HEK293T (cell line): Measurements from ENCODE around the gene CTDSPL.

Source experiments
- CTCF ChIA-PET: fragments of 350-600 bp; formaldehyde crosslinking; extraction: SDS; loops from one replicate; lab custom pipeline; 2021; ENCODE audit warnings: antibody characterized with exemption, inconsistent platforms; lab: Yijun Ruan, JAX
- POLR2A ChIA-PET: fragments of 350-600 bp; formaldehyde crosslinking; extraction: SDS; loops from one replicate; lab custom pipeline; 2020; ENCODE audit warnings: antibody characterized with exemption, inconsistent platforms; lab: Yijun Ruan, JAX
- DNase-seq: peaks from one replicate; pipeline ENCODE4 v3.0.0; 2012; ENCODE audit warnings: mixed read lengths; ENCODE audit errors: extremely low spot score
- ARNT ChIP-seq: fragments of 450-650 bp; IDR thresholded peaks from 2 replicates; pipeline ENCODE4 v1.6.1; 2017; ENCODE audit warnings: mild to moderate bottlenecking
- BHLHE40 ChIP-seq: fragments of 450-650 bp; IDR thresholded peaks from 2 replicates; pipeline ENCODE4 v1.6.1; 2016; ENCODE audit warnings: mild to moderate bottlenecking, moderate library complexity, borderline replicate concordance
- CTBP1 ChIP-seq: fragments of 450-650 bp; IDR thresholded peaks from 2 replicates; pipeline ENCODE4 v1.6.1; 2016; ENCODE audit warnings: borderline replicate concordance
- ELF4 ChIP-seq: fragments of 450-650 bp; IDR thresholded peaks from 2 replicates; pipeline ENCODE4 v1.6.1; 2017; ENCODE audit warnings: antibody characterized with exemption
- FOXA1 ChIP-seq: fragments of 450-650 bp; IDR thresholded peaks from 2 replicates; pipeline ENCODE4 v1.6.1; 2016; ENCODE audit warnings: mild to moderate bottlenecking
- FOXK2 ChIP-seq: fragments of 450-650 bp; IDR thresholded peaks from 2 replicates; pipeline ENCODE4 v1.6.1; 2016; ENCODE audit warnings: mild to moderate bottlenecking
- FOXM1 ChIP-seq: fragments of 450-650 bp; IDR thresholded peaks from 2 replicates; pipeline ENCODE4 v1.6.1; 2017; ENCODE audit warnings: mild to moderate bottlenecking, borderline replicate concordance
- HDGF ChIP-seq: fragments of 450-650 bp; IDR thresholded peaks from 2 replicates; pipeline ENCODE4 v1.6.1; 2017; ENCODE audit warnings: antibody characterized with exemption, borderline replicate concordance
- L3MBTL2 ChIP-seq: fragments of 450-650 bp; conservative IDR thresholded peaks from 2 replicates; pipeline ENCODE4 v1.6.1; 2016; ENCODE audit warnings: mild to moderate bottlenecking
- LEF1 ChIP-seq: fragments of 450-650 bp; IDR thresholded peaks from 2 replicates; pipeline ENCODE4 v1.6.1; 2017; ENCODE audit warnings: mild to moderate bottlenecking, borderline replicate concordance
- NFRKB ChIP-seq: fragments of 450-650 bp; IDR thresholded peaks from 2 replicates; pipeline ENCODE4 v1.6.1; 2016; ENCODE audit warnings: mild to moderate bottlenecking, moderate library complexity
- PKNOX1 ChIP-seq: fragments of 450-650 bp; IDR thresholded peaks from 2 replicates; pipeline ENCODE4 v1.6.1; 2016
- SP1 ChIP-seq: fragments of 450-650 bp; IDR thresholded peaks from 2 replicates; pipeline ENCODE4 v1.6.1; 2017
- SUZ12 ChIP-seq: fragments of 450-650 bp; IDR thresholded peaks from 2 replicates; pipeline ENCODE4 v1.6.1; 2016; ENCODE audit warnings: mild to moderate bottlenecking
- TARDBP ChIP-seq: fragments of 450-650 bp; IDR thresholded peaks from 2 replicates; pipeline ENCODE4 v1.6.1; 2016
- ZNF384 ChIP-seq: fragments of 450-650 bp; IDR thresholded peaks from 2 replicates; pipeline ENCODE4 v1.6.1; 2016

CTDSPL gene

GRCh38 chr3:37912052-37912733 is 50.5 kb downstream of the CTDSPL start:
- DNase-seq, result no peak
- CTCF ChIA-PET, result no interaction called here
- POLR2A ChIA-PET, result no interaction called here
- TF ChIP-seq HDGF (no peak), FOXA1 (no peak), TARDBP (no peak), NFRKB (no peak), L3MBTL2 (no peak), ZNF384 (no peak), BHLHE40 (no peak), CTBP1 (no peak), FOXM1 (no peak), FOXK2 (no peak), SUZ12 (no peak), LEF1 (no peak)

GRCh38 chr3:37913522-37913921 is 51.8 kb downstream of the CTDSPL start:
- ChIA-PET CTCF (no interaction called here), POLR2A (no interaction called here)
- no peak for TF ChIP-seq HDGF
- no peak for TF ChIP-seq FOXA1
- TF ChIP-seq ARNT, result no peak
- no peak for TF ChIP-seq FOXK2
- no peak for TF ChIP-seq FOXM1
- TF ChIP-seq LEF1, result no peak
- TF ChIP-seq TARDBP, result no peak
- TF ChIP-seq NFRKB, result no peak
- no peak for TF ChIP-seq L3MBTL2
- TF ChIP-seq ELF4, result no peak
- no peak for TF ChIP-seq CTBP1
- no peak for TF ChIP-seq PKNOX1
- no peak for TF ChIP-seq SP1
- TF ChIP-seq BHLHE40, result no peak
- TF ChIP-seq ZNF384, result no peak
- TF ChIP-seq SUZ12, result no peak
- DNase-seq, result no peak

GRCh38 chr3:37916685-37917084 is 55.0 kb downstream of the CTDSPL start:
- no peak for DNase-seq
- CTCF ChIA-PET, result no interaction called here
- POLR2A ChIA-PET, result no interaction called here
- TF ChIP-seq NFRKB (no peak), FOXA1 (no peak), L3MBTL2 (no peak)

GRCh38 chr3:37918627-37919026 is 56.9 kb downstream of the CTDSPL start:
- ChIA-PET CTCF (no interaction called here), POLR2A (no interaction called here)
- DNase-seq, result no peak
- TF ChIP-seq BHLHE40 (no peak), LEF1 (no peak), TARDBP (no peak), FOXK2 (no peak), FOXM1 (no peak), SUZ12 (no peak), SP1 (no peak), L3MBTL2 (no peak), ARNT (no peak), ZNF384 (no peak), HDGF (no peak)

- DNase-seq, result no peak
- POLR2A ChIA-PET, result no interaction called here
- CTCF ChIA-PET, result no interaction called here
- TF ChIP-seq L3MBTL2 (no peak), ARNT (no peak), FOXK2 (no peak)
These were observed 58.5 kb downstream of the CTDSPL start for GRCh38 chr3:37920156-37920699.

- DNase-seq, result no peak
- TF ChIP-seq ELF4, result no peak
- CTCF ChIA-PET, result no interaction called here
- POLR2A ChIA-PET, result no interaction called here
These were observed 59.3 kb downstream of the CTDSPL start for GRCh38 chr3:37921025-37921424.

GRCh38 chr3:37922721-37923568 is 61.3 kb downstream of the CTDSPL start:
- POLR2A ChIA-PET, result no interaction called here
- TF ChIP-seq TARDBP (no peak), PKNOX1 (no peak), BHLHE40 (no peak), LEF1 (no peak), FOXK2 (no peak), SP1 (no peak), HDGF (no peak)
- no peak for DNase-seq
- CTCF ChIA-PET, result no interaction called here
